Stimulated activated CD4-positive, alpha-beta T cell treated with anti-CD3 and anti-CD28 coated beads, TNF-alpha, amount 100 ng/mL, for 1 hour (primary cell): ENCODE measurements around the gene ALCAM.

Experiments used
- DNase-seq, 3 donors: peaks; one replicate each; pipeline ENCODE4 v3.0.0-alpha.2; 2020; ENCODE audit warnings: low read depth in 3 of 3, low spot score in 1 of 3

The ALCAM gene

DNA sequence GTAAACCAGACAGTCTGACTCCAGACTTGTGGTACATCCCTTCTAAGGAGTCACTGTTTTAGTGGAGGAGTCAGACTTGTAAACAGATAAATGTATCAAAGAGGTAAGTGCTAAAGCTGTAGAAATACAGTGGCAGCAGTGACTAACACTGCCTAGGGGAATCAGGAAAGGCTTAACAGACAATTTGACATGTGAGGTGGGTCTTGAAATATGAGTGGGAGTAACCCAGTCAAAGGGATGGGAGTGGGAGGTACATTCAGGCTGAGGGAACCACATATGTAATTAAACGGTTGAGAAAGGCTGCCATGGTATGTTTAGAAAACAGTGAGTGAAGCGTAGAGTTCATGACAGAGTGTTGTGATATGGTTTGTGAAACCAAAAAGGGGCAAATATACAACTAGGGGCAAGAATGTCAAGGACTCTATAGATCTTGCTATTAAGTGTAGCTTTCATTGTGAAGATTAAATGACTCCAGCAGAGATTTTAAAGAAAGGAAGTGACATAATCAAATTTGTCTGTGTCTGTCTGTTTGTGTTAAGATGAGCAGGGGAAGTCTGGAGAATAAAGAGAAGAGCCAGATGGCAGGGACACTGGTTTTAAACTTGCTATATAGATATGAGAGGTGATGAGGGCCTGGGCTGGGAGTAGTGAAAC, 11.2 kb upstream of the ALCAM start:
- DNase-seq: no peak

DNA sequence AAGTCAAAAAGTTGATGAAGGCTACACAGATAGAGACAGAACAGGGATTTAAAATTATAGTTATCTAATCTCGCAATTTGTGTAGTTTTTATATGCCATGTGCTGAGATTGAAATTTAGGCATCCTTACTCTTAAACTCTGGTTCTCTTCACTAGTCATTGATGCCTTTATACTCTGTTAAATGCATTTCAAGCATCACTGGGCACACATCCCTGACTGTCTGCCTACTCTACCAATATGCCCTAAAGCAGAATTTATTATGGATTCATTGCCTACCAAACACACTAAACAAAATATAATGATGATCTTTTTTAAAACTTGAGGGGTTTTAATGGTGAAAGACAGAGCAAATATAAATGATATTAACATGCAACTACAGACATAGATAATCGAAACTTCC, 10.3 kb upstream of the ALCAM start:
- DNase-seq: no peak

DNA sequence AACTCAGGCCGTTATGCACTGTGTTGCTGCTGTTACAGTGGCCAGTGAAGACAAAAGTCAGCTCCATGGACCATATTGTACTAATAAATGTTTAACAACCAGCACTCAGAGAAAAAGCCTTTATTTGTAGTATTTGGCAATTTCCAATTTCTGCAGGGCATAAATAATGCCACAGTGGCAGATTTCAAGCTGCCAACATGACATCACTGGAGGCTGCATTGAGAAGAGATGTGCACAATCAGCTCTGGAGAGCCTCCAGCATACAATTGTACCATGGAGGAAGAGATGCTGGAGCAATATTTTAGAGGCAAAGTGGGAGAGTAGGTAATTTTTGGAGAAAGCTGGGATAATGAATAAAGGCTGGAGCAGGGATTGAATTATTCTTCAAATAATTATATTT, 9.7 kb upstream of the ALCAM start:
- no peak for DNase-seq

DNA sequence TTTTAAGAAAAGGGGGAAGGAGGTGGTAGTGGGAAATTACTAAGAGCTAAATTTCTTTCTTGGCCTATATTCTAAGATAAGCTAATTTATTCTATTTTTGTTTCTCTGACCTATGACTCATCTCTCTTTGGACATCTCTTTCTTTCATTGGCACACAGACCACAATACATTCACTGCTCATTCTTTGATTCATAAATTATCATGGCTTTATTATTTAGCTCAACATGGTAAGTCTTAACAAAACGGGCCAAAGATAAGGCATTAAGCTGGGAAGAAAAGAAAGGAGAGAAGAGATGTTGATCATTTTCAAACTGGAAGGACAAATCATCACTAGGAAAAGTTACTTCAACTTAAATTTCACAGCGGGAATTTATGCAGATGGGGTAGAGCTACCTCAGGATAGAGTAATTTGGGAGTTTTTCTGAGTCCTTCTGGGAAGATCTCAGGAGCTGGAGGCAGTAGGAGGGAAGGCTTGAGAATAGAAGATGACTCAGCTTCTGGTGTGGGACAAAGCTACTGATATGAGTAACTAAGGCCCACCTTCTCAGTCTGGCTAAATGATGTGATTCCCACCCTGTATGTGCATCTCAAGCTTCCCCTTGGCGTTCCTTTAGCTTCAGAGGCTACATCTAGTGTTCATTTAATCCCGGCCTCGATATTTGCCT, 7.5 kb upstream of the ALCAM start:
- DNase-seq: no peak

DNA sequence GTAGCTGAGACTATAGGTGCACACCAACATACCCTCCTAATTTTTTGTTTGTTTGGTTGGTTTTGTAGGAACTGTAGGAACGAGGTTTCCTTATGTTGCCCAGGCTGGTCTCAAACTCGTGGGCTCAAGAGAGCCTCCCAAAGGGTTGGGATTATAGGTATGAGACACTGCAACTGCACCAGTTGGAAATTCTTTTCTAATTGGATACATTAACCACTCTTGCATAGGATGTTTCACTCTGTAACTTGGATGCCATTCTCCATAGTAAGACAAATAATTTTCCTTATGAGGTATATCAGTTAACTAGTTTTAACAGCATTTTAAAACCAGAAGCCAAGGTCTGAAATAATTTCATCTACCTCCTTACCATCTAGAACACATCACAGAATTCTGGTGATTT, 6.7 kb upstream of the ALCAM start:
- DNase-seq: no peak

DNA sequence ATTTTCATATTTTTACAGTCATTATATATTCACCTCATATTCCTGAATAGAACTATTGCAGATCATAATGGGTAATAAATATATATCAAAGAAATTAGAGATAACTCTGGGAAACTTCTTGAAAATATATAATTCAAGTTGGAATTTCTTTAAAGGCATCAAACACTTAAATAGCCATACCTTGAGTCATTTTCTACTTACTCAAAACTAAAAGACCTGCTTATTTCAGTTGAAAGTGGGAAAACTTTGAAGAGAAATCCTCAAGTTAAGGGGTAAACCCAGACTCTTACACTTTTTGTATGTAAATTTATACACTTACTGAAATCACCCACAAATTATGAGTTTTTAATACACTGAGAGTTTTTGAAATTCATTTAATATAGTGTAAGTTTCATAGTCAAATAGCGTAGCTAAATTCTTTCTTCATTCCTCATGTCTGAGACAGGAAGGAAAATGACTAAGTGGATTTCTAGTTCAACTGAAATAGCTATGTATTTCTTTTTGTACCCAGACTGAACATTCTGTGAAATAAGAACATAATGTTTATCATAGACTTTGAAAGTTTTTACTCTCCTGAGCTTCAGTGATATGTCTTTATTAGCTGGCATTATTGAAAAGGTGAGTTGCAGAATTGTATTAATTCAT, 4.6 kb upstream of the ALCAM start:
- DNase-seq: no peak

DNA sequence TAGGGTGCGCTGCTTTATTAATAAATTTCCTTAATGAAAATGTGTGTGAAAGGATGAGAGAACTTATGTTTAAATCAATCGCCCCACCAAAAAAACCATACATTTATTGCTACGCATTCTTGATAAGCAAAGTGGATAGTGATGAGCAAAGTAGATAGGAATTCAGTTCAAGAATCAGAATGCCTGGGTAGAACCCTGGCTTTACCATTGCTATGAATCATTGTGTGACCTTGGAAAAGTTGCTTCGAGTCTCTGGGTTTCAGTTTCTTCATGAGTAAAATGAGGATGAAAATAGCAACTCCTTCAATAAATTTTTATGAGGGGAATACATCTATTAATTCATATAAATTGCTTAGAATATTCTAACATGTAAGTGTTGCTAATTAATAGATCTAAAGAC, 2.6 kb upstream of the ALCAM start:
- DNase-seq: no peak

DNA sequence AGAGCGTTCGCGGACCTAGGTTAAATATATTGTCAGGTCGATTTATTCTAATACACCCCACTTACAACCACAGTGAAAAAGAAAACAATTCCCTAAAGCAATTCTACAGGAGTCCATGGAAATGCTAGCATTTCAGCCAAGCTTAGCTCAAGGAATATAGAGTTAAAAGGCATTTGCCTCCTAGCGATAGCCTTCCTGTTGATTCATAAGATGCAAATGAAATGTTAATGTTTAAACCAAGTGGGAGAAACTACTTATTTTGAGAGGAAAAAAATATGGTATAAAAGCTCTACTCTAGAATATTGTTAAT, 1.7 kb upstream of the ALCAM start:
- no peak for DNase-seq

DNA sequence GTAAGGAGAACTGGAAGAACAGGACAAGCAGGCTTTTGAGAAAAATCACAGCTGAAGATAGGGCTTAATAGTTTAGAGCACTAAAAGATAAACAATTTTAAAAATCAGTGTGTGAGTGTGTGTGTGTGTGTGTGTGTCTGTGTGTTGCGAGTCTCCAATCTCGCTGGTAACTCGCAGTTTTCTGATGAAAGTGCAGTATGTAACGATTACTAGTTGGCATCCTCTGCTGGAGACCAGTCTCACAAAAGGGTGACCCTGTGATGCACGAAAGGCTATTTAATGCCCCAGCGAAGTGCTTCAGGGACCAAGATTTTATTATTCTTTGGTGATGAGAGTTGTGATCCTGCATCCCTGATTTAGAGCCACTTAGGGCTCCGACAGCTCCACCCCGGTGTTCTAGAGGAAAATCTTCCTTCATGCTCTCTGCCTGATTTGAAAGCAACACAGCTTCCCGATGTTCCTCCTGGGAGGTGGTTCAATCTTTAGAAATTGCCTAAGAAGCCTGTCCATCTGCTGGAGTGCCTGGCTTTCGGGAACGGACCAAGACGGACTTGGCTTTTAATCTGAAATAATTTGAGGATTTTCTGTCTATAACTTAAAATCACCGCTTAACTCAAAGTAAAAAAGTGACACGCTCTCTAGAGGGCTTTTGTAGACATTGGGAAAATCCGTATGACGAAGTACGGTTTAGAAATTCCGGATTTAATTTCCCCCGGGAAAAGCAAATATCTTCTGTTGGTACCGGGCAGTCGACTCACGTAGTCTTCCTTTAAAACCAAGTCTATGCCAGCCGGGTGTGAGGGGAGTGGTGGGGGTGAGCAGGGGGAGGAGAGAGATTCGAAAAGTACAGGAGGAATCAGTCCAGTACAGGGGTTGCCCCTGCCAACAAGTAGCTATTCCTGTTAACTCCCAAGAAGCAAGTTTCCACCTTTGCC, 1.1 kb upstream of the ALCAM start:
- no peak for DNase-seq

DNA sequence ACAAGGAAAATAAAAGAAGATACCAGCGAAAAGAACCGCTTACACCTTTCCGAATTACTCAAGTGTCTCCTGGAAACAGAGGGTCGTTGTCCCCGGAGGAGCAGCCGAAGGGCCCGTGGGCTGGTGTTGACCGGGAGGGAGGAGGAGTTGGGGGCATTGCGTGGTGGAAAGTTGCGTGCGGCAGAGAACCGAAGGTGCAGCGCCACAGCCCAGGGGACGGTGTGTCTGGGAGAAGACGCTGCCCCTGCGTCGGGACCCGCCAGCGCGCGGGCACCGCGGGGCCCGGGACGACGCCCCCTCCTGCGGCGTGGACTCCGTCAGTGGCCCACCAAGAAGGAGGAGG, 325 bp downstream of the ALCAM start:
- no peak for DNase-seq

DNA sequence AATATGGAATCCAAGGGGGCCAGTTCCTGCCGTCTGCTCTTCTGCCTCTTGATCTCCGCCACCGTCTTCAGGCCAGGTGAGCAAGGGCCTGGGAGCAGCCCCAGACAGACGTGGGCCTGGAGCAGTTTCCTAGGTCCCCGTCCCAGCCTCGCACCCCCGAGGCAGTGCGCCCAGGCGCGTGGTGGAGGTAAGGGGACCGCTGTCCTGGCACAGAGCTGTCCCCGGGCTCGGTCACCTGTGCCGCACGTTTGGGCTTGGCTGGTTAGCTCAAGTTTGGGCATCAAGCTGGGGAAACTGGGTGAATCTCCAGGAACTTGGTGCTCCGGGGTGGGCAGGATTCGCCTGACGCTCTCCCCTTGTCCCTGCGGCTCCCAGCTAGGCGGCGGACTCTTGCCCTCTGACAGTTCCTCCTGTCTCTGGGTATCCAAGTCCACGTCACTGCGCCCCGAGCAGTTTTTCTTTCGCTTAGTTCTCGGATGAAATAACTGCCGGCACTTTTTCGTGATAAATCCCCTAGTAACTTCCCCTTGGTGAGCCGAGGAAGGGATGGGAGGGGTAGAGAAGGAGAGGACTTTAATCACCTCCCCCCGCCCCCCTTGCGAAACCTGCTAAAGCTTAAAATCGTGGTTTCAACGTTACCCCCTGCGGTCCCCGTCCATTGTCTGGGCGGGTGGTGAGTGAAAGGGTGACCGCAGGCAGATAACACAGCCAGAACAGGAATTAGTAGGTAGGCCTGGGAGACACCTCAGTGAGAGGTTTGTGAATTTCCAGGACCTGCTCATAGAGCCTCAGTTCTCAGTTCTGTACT, 901 bp downstream of the ALCAM start:
- DNase-seq: peak in 1 of 3 donors; percentile 42

DNA sequence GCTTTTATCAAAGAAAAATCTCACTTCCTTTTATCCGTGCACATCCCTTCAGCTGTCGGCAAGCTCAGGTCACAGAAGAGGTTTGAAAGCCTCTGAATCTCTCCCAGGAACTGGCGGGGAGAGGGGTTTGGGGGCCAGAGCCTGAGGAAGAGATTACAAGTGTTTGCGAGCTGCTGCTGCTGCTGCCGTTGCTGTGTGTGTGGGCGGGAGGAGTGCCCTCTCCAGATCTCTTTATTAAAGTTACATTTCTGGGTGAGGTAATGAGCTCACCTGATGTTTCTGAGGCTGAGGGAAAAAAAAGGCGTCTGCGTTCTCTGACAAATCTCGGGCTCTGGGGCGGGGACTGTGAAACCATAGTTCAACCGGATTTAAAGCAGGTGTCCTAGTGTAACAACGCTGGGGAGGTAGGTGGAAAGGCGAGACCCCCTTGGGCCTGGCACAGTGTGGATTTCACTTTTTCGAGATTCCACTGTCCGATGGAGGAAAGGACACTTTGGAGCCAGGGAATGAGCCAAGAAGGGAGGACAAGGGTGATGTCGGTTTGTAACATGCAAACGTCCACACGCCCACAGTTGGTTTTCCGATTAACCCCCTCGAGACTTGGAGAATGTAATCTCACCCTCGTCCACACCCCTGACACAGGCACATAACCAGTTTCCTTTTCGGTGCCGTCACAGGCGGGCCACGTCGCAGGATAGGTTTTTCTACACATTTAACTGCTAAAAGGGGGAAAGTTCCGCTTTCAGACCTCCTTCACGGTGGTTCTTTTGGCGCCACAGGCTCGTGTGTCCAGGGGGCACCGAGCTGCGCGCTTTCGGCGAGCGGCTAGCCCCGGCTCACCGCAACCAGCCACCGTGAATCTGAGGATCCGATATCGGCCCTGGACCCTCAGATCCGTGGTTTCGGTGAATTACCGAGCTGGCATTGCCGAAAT, 2.1 kb downstream of the ALCAM start:
- DNase-seq: peak in 1 of 3 donors; percentile 49

DNA sequence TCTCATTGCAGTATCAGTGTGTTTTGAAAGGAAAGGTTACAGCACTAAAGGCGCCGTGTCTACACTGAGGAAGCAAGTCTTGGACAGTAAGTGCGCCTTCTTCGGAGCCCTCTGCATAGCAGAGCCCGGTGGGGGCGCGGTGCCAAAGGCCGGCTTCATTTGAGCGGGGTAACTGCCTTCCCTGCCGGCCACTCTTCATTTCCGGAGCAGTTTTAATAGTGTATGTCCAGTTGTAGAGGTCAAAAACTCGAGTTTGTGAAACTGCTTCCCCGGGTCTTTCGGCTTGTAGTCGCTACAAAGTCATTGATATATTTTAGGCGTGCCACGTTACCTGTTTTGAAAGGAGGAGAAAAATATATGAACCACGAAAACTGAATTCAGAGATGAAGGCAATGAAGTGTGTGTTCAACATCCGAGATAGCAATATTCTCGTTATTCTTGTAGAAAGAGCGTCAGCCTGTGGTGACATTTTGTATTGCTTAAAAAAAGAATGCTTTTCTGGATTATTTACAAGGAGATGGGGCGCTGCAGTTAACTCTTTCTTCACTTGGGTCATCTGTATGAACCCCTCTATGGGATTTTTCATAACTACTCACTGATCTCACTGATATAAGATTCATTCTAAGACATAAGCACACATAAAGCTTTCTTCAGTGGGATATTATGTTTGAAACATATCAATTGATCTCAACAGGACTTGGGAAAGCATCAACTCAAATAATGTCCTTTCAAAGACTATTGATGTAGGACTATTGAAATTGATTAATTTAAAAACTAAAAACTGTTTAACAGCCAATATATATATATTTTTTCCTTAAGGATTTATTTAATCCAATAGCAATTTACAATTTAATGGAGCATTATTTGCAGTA, 3.0 kb downstream of the ALCAM start:
- DNase-seq: peak in 1 of 3 donors; percentile 16

DNA sequence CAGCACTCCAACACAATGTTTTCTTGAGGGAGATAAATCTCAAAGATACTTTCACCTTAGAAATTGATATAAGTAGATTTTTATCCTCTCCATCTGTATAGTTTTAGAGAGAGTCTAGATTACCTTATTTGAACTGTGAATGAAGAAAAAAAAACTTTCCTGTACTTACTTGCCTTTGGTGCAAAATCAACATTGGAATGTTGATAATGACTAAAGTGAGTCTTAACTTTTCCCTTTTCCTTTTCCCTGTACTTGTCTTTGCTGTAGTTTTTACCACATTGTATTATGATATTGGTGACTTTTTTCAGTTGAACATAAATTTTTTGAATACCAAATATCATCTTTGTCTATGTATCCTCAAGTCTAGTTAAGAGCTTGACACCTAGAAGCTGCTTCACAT, 6.7 kb downstream of the ALCAM start:
- no peak for DNase-seq

DNA sequence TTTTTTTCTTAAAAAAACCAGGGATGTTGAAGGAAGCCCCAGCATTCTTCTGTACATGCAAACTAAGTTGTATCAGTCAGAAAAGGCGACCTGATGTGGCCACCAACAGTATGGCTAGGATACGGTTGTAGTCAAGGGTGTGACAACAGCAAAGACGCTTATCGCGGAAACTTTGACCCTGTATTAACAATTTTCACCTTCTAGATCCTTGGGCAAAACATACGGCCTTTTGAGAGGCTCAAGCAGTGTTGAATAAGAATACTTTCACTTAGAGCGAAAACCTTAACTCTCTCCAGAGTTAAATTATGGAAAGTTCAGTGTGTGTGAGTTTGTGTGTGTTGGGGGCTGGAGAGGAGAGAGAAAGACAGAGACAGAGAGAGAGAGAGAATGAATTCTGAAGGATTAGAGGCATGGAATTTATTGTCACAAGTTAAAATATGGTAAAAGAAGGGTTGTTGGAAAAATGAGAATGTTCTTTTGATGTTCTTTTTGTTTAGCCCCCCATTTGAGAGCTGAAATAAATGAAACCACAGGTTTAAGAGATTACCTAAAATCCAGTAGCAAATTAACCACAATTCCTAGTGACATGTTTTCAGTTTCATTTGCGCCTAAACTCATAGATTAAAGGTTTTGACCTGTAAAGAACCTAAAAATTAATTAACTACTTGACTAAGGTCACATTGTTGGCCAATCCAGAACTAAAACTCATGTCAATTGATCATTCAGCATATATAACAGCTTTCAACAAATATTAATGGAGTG, 9.2 kb downstream of the ALCAM start:
- no peak for DNase-seq

DNA sequence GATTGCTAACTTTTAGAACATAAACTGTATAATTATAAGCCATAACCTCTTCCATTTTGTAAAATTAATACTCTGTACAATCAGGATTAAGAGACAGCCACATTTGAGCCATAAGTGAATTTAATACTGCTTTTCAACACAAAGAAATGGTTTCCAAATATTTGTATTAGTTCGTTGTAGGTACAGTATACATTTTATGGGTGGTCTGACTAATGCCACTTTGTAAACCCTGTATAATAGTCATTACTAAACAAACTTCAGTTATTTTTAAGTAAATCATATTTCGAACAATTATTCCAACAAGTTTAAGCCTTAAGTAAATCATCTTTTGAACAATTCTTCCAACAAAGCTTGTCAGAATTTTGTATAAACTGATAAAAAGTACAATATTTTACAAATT, 11.0 kb downstream of the ALCAM start:
- no peak for DNase-seq

DNA sequence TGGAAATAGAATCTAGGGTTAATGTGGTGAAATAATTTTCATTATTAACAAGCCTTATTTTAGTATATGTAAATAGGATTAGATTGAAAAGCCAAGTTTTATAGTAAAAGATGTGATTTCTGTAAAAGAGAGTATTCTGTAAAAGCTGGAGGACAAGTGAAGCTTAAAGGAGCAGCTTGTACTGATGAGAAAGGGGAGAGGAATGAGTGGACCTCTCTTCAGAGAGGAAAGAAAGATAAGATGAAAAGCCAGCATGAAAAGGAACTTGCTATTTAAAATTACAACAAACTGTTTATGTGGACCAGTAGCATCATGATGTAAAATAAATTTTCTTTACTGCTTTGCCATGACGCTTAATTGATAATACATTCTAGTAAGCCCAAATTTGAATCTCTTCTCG, 18.5 kb downstream of the ALCAM start:
- no peak for DNase-seq

DNA sequence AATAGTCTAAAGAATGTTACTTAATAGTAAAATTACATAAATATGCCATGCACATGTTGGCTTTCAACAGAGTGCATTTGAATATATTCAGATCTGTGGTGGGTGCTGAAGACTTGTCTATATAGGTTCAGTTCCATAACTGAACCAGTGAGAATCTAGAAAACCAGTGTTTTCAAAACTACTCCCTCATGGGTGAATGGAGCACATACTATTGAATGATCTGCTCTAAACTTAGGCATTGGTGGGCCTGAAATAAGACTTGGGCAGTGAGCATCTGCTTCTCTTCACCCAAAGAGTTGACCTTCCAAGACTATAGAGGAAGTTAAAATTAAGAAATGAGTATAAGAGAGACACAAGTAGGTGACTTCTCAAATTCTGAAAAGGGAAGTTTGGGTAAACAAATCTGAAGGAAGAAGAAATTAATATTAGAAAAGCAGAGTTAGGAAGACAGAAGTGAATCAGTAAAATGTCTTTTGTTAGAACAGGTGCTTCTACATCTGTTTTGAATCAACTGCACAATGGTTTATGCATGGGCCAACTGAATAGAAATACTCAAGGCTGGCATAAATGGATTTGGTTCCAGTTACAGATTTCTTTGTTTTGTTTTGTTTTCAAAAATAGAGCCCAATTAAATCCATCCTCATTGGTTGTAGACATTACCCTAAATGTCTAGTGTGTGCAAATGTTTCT, 19.3 kb downstream of the ALCAM start:
- no peak for DNase-seq
